ENCODE results near the gene PC.

The PC gene

GRCh38 chr11:66823700-66824099 is 134.5 kb downstream of the PC start:
- TF ChIP-seq CREB1 (IDR thresholded peaks at IDR 0.05; ENCODE audit: low read depth) (no peak), MAX (IDR thresholded peaks at IDR 0.05) (no peak), FOXM1 (IDR thresholded peaks at IDR 0.05; ENCODE audit: borderline replicate concordance, low read depth) (no peak), EP300 (IDR thresholded peaks at IDR 0.05; ENCODE audit: borderline replicate concordance) (no peak), RAD21 (IDR thresholded peaks at IDR 0.05; ENCODE audit: low read depth) (no peak), EGR1 (IDR thresholded peaks at IDR 0.05) (no peak), USF1 (IDR thresholded peaks at IDR 0.05) (no peak), ZBTB7A (IDR thresholded peaks at IDR 0.05; ENCODE audit: low read depth) (no peak), TAF1 (IDR thresholded peaks at IDR 0.05; ENCODE audit: low read depth) (no peak), NFIC (IDR thresholded peaks at IDR 0.05) (no peak), REST (IDR thresholded peaks at IDR 0.05; ENCODE audit: low read depth) (no peak), CEBPB (IDR thresholded peaks at IDR 0.05) (no peak)

- TF ChIP-seq EP300 (IDR thresholded peaks at IDR 0.05; ENCODE audit: borderline replicate concordance) (no peak), CEBPB (IDR thresholded peaks at IDR 0.05) (no peak), NFIC (IDR thresholded peaks at IDR 0.05) (no peak), ZBTB7A (IDR thresholded peaks at IDR 0.05; ENCODE audit: low read depth) (no peak), USF1 (IDR thresholded peaks at IDR 0.05) (no peak)
These were observed 137.3 kb downstream of the PC start for GRCh38 chr11:66820901-66821300.

GRCh38 chr11:66820381-66820780 is 137.8 kb downstream of the PC start:
- no peak for TF ChIP-seq YY1 (IDR thresholded peaks at IDR 0.05; ENCODE audit: low read depth)

- no peak for TF ChIP-seq ZBTB7A (IDR thresholded peaks at IDR 0.05; ENCODE audit: low read depth)
- no peak for TF ChIP-seq TEAD4 (IDR thresholded peaks at IDR 0.05)
- TF ChIP-seq EGR1 (IDR thresholded peaks at IDR 0.05), result no peak
- TF ChIP-seq RAD21 (IDR thresholded peaks at IDR 0.05; ENCODE audit: low read depth), result no peak
- no peak for TF ChIP-seq USF1 (IDR thresholded peaks at IDR 0.05)
- no peak for TF ChIP-seq CEBPB (IDR thresholded peaks at IDR 0.05)
- TF ChIP-seq NFIC (IDR thresholded peaks at IDR 0.05), result no peak
- no peak for TF ChIP-seq YY1 (IDR thresholded peaks at IDR 0.05; ENCODE audit: low read depth)
- no peak for TF ChIP-seq MAX (IDR thresholded peaks at IDR 0.05)
- no peak for TF ChIP-seq TCF12 (IDR thresholded peaks at IDR 0.05; ENCODE audit: low read depth)
These were observed 139.8 kb downstream of the PC start for GRCh38 chr11:66818231-66818955.

- no peak for TF ChIP-seq CREB1 (IDR thresholded peaks at IDR 0.05; ENCODE audit: low read depth)
- TF ChIP-seq TCF12 (IDR thresholded peaks at IDR 0.05; ENCODE audit: low read depth), result no peak
- TF ChIP-seq EP300 (IDR thresholded peaks at IDR 0.05; ENCODE audit: borderline replicate concordance), result no peak
- TF ChIP-seq EGR1 (IDR thresholded peaks at IDR 0.05), result no peak
- no peak for TF ChIP-seq FOXM1 (IDR thresholded peaks at IDR 0.05; ENCODE audit: borderline replicate concordance, low read depth)
- no peak for TF ChIP-seq MAX (IDR thresholded peaks at IDR 0.05)
- no peak for TF ChIP-seq REST (IDR thresholded peaks at IDR 0.05; ENCODE audit: low read depth)
- TF ChIP-seq TEAD4 (IDR thresholded peaks at IDR 0.05), result no peak
- TF ChIP-seq ZBTB7A (IDR thresholded peaks at IDR 0.05; ENCODE audit: low read depth), result no peak
- no peak for TF ChIP-seq YY1 (IDR thresholded peaks at IDR 0.05; ENCODE audit: low read depth)
- no peak for TF ChIP-seq TAF1 (IDR thresholded peaks at IDR 0.05; ENCODE audit: low read depth)
- TF ChIP-seq CEBPB (IDR thresholded peaks at IDR 0.05), result no peak
- no peak for TF ChIP-seq RAD21 (IDR thresholded peaks at IDR 0.05; ENCODE audit: low read depth)
- TF ChIP-seq USF1 (IDR thresholded peaks at IDR 0.05), result no peak
- TF ChIP-seq NFIC (IDR thresholded peaks at IDR 0.05), result no peak
These were observed 142.5 kb downstream of the PC start for GRCh38 chr11:66815646-66816045.

All from Ishikawa (cell line).